NCI-H2196 treated with DMSO at 0.1 percent for 48 hours (cell line): ENCODE results near the gene LYST.
A peak's percentile ranks its signal among the peaks of the same experiment; 100 is the strongest.
"Not testable (repeated sequence)": the region's sequence is repeated elsewhere in the genome, so short reads cannot be mapped to it uniquely, and the experiment has no call there.

ENCODE experiments used
- DNase-seq: peaks from one replicate; lab custom pipeline; 2025; ENCODE audit not compliant: unreplicated experiment; lab: John Stamatoyannopoulos, UW

The LYST gene

GRCh38 chr1:235661568-235661967, 205.1 kb downstream of the LYST start:
- DNase-seq = no peak

GRCh38 chr1:235659186-235659771, 207.4 kb downstream of the LYST start:
- no peak for DNase-seq

DNA sequence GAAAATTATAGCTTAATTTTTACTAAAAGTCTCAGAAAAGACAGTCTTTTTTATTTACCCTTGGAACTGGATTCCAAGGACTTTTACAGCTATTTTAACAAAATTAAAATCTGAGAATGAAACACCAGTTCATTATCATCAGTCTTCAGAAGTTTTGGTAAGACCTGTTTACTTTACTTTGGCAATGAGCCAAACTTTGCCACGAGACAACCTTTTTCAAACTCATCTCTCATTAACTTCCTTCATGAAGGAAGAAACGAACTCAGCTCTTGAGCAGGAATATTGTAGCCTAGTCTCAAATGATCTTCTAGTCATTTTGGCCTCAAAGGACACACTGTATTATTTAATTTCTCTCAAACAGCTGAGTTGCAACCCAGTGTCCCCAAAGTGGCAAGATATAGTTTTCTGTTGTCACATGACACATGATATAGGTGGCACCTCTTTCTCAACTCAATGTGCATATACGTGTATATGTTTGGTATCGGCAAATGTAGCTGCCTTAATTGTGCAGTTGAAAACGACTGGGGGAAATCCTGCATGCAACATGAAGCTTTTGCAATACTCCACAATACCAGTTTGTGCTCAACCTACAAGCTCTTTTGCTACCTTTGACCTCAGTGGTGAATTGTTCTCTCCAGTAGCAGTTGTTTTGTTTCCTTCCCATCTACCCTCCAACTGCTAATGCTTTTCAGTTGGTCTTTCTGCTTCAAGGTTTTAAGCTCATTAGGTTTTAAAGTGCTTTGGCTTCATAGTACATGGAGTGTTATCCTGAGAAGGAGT, 208.8 kb downstream of the LYST start:
- no peak for DNase-seq

DNA sequence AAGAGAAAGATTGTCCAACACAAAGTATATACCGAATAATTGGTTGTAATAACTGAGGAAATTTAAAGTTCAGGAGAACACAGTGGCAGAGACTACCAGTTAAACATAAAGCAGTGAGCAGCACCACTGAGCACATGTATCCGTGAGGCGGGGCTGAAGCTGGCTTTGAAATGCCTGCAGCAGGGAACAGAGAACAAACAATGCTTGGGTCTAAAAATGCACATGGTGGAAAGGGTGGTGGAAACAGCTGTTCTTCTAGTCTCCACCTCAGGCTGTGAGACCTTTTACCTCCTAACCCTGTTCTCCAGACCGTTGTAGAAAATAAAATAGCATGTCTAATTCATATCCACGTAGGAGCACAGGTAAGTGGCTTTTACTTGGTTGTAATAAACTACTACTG, 209.4 kb downstream of the LYST start:
- DNase-seq = no peak

- DNase-seq = no peak
Measured at GRCh38 chr1:235652364-235652763, 214.3 kb downstream of the LYST start.

- no peak for DNase-seq
Measured at GRCh38 chr1:235651170-235651806, 215.4 kb downstream of the LYST start.

GRCh38 chr1:235650341-235651169, 216.2 kb downstream of the LYST start:
- no peak for DNase-seq

DNA sequence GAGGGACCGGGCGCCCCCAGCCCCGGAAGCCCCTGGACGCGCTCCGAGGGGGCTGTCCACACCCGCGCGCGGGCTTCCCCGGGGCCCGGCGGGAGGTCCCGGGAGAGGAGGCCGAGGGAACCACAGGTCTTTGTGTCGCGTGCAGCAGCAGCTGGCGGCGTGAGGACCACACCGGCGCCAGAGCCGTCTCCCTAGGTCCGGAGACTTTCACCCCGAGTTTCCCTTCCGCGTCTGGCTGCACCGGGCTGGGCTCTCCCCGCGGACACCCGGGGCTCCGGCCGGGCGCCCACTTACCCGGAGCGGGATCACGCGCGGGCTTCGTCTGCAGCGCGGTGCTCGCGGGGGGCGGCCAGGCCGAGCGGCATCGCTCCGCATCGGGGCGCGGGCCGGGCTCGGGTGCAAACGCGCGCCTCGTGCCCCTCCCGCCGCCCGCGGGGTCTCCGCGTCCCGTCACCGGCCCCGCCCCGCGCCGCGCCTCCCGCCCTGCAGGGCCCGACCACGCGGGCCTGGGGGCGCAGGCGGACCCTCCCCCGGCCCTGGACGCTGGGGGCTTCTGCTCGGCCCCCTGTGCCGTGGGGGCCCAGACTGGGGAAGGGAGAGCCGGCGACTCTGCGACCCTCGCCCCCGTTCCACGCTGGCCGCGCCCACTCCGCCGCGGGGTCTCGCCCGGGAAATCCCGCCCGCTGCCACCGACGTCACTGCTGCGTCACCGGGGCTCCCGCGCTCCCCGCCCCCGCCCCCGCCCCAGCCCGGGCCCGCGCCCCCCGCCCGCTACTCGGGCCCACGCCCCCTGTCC, 217.1 kb downstream of the LYST start, which contains the start of gene GNG4:
TSS of gene GNG4 (minus strand) at position 417 of the 796 bp plus-strand sequence. CDS start 65,946 bp downstream, outside the sequence.
- DNase-seq = peak; percentile 16

DNA sequence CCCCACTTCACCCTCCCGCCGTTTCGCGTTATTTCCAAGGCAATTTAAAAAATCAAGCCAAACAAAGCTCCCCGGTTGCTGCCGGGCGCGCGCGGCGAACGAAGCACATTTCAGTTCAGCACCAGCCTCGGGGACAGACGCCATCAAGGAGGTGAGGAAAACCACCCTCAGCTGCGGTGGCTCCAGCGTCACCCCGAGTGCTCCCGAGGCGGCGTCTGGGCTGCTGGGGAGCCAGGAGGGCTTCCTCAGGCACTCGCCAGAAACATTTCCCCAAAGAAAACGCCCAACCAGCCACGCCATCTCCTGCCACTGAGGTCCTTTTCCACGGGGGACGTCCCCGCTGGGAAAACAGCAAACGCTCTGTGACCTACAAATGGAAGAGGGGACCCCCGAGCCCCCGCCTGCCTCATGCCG, 217.7 kb downstream of the LYST start:
- no peak for DNase-seq

GRCh38 chr1:235648407-235648907, 218.2 kb downstream of the LYST start:
- DNase-seq = peak; percentile 8

GRCh38 chr1:235647537-235647936, 219.2 kb downstream of the LYST start:
- DNase-seq = not testable (repeated sequence)

DNA sequence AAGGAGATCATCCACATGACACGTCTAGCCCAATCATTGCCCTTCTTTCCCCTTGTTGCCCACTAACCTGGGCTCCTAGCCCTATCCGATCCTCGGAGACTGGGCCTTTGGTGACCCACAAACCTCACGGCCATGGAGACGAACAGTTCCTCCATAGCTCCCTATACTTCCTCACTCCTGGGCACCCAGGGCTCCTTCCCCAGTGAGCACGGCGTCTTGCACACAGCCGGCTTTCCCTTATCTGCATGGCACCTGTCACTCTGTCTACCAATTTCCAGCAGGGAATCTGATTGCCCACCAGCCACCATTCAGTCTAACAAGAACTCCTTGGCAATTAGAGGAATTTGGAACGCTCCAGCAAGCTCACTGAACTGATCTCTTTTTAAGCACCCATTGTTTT, 220.2 kb downstream of the LYST start:
- no peak for DNase-seq

GRCh38 chr1:235644693-235645305, 221.9 kb downstream of the LYST start:
- DNase-seq = no peak

GRCh38 chr1:235643837-235644692, 222.6 kb downstream of the LYST start:
- DNase-seq = no peak

DNA sequence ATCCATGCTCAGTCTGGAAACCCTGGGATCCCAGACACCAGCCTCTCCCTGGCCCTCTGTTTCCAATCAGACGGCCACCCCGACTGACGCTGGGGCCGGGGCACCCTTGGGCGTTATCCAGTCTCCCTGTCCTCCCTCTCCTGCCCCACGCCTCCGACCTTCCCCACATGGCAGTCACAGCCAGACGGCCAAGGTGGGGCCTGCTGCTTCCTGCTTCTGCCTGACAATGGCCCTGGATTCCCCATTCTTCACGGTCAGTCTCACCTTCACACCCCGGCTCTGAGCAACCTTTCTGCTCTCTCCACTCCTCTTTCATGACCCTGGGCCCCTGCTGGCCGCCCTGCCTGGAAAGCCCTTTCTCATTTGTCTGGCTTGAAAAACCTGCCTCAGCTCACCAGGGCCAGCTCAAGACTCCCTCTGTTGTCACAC, 223.7 kb downstream of the LYST start:
- peak; percentile 36 for DNase-seq

- DNase-seq = peak; percentile 63
Measured at GRCh38 chr1:235642011-235642942, 224.4 kb downstream of the LYST start.

DNA sequence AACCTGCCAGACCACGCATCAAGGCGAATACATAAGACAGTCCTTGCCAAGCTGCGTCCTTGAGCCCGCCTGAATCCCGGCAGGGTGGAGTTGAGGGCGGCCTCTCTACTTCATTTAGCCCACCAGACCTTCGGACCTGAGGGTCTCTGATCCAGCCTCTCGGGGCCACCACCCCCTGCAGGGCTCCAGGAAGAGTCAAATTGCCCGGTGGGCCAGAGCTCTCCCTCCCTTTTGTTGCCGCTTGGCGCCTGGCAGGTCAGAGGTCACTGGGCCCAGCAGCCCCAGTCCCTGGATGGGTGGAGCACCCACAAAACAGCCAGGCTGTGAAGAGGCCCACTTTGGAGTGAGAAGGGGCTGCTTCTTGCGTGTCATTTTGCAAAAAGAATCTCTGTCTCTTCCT, 226.1 kb downstream of the LYST start:
- no peak for DNase-seq
